Type B pancreatic cell (in vitro differentiated cells): Measurements from ENCODE around the gene ITGA5. TPM values are rescaled to one million over a fixed set of nuclear protein-coding genes. Genes with fewer than 3 reads are reported as not detected.

Experiments used
- DNase-seq: peaks from one replicate; pipeline ENCODE4 v3.0.0; 2021; ENCODE audit warnings: mixed read lengths; ENCODE audit not compliant: unreplicated experiment; ENCODE audit errors: extremely low spot score
- H3K27ac Mint-ChIP-seq: 2 replicates; pipeline ENCODE4 v1.8.0; 2021; ENCODE audit warnings: mild to moderate bottlenecking, mixed read lengths
- H3K27me3 Mint-ChIP-seq: 2 replicates; pipeline ENCODE4 v1.8.0; 2021; ENCODE audit warnings: mixed read lengths
- H3K36me3 Mint-ChIP-seq: 2 replicates; pipeline ENCODE4 v1.8.0; 2021; ENCODE audit warnings: mixed read lengths
- H3K4me1 Mint-ChIP-seq: one replicate; pipeline ENCODE4 v1.8.0; 2021; ENCODE audit warnings: mixed read lengths; ENCODE audit not compliant: unreplicated experiment
- H3K4me3 Mint-ChIP-seq: 2 replicates; pipeline ENCODE4 v1.8.0; 2021; ENCODE audit warnings: mild to moderate bottlenecking, mixed read lengths
- H3K9me3 Mint-ChIP-seq: 2 replicates; pipeline ENCODE4 v1.8.0; 2021; ENCODE audit warnings: mixed read lengths
- total RNA-seq: library from RNA; stranded (reverse); gene quantifications from 2 replicates; pipeline ENCODE4 v1.2.1, GENCODE V29; 2021; ENCODE audit warnings: low replicate concordance
- TF ChIP-seq, protein P1 (sequence below): fragments of 200-600 bp; sonication (generic); conservative IDR thresholded peaks from 2 replicates; pipeline ENCODE4 v1.5.0; 2021; ENCODE audit warnings: antibody characterized with exemption, mild to moderate bottlenecking

Gene ITGA5
- total RNA-seq, 1 donor from 2014 or later: 25.9 TPM

DNA sequence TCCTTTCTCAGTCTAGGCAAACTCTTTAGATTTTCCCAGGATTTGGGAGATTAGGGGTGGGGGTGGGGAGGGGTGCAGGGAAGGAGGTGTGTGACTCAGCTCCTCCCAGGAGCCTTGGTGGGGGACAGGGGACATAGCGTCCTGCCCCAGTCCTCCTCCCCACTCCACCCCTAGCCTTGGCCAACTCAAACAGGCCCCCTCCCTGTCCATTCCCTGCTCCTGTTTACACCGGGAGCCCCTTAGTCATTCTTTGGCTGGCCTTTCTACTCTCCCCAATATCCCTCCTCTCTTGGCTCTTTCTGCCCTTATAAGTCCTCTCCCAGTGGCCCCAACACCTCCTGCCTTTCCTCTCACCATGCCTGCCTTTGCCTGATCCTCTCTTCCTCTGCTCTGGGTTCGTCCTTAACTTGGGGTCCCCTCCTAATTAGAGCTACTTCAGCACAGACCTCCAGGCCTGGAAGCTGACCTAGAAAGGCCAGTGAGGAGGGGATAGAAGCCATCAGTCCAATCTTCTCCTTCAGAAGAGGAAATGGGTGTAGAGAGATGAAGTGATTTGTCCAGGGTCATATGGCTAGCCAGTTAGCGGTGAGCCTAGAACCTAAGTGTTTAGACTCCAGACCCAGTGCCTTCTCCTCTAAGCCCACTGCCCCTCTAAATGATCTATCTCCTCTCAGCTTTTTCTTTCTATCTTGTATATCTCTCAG, 2.3 kb upstream of the ITGA5 start:
- Mint-ChIP-seq H3K27ac (no peak overlapping the region), H3K27me3 (peaks cover 80% of the 10 kb centered on the region), H3K9me3 (no peaks in the 10 kb centered on the region), H3K4me3 (peak overlapping the region; percentile 12), H3K4me1 (peaks cover 45% of the 10 kb centered on the region), H3K36me3 (no peaks in the 10 kb centered on the region)
- TF ChIP-seq, protein P1, sequence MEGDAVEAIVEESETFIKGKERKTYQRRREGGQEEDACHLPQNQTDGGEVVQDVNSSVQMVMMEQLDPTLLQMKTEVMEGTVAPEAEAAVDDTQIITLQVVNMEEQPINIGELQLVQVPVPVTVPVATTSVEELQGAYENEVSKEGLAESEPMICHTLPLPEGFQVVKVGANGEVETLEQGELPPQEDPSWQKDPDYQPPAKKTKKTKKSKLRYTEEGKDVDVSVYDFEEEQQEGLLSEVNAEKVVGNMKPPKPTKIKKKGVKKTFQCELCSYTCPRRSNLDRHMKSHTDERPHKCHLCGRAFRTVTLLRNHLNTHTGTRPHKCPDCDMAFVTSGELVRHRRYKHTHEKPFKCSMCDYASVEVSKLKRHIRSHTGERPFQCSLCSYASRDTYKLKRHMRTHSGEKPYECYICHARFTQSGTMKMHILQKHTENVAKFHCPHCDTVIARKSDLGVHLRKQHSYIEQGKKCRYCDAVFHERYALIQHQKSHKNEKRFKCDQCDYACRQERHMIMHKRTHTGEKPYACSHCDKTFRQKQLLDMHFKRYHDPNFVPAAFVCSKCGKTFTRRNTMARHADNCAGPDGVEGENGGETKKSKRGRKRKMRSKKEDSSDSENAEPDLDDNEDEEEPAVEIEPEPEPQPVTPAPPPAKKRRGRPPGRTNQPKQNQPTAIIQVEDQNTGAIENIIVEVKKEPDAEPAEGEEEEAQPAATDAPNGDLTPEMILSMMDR: no peak
- DNase-seq: no peak

DNA sequence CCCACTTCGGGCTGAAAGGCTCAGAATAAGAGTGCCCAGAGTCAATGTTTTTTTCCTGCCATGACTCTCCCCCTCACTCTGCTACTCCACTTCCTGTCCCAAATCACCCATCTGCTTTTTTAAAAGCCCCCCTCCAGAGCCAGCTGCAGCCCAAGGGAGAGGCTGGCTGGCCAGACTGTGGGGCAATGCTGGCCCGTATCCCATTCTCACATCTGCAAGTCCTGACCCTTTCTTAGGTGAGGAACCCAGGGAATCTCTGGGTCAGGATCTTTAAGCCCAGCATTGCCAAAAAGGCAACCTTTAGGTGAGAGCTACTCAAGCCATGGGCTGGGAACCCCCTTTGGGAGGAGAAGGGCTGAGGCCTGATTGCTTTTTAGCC, 1.7 kb upstream of the ITGA5 start:
- Mint-ChIP-seq H3K36me3 (no peaks in the 10 kb centered on the region), H3K9me3 (no peaks in the 10 kb centered on the region), H3K4me3 (peak overlapping the region; percentile 74), H3K4me1 (peaks cover 40% of the 10 kb centered on the region), H3K27ac (no peak overlapping the region), H3K27me3 (peaks cover 77% of the 10 kb centered on the region)
- TF ChIP-seq, protein P1: no peak
- DNase-seq: no peak

DNA sequence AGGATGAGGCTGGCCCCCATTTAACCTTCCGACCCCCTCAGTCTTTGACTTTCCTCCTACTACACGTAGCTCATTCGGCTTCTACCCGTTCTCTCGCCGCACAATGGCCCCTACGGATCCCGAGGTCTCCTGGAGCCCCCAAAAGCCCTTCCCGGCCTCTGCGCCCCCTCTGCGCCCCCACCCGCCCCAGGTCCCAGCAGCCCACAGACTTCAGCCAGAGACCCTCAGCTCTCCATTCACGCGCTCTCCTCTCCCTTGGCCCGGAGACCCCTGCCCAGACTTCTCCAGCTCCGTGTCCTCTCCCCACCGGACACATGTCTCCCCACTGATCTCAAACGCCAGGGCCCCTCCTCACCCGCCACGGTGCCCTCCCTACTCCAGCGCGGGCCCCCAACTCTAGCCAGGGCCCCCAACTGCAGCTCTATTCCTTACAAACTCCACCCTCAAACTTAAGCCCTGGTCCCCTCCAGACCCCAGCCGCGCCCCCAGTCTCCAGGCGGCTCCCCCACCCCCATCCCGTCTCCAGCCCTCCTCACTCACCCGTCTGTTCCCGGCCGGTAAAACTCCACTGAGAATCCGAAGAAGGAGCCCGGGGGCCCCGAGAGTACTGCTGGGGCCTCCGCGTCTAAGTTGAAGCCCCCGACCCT, 502 bp downstream of the ITGA5 start:
- TF ChIP-seq, protein P1: no peak
- Mint-ChIP-seq H3K9me3 (no peaks in the 10 kb centered on the region), H3K4me3 (peak overlapping the region; percentile 88), H3K27me3 (peaks cover 64% of the 10 kb centered on the region), H3K27ac (no peak overlapping the region), H3K4me1 (peaks cover 30% of the 10 kb centered on the region), H3K36me3 (no peaks in the 10 kb centered on the region)
- DNase-seq: no peak

DNA sequence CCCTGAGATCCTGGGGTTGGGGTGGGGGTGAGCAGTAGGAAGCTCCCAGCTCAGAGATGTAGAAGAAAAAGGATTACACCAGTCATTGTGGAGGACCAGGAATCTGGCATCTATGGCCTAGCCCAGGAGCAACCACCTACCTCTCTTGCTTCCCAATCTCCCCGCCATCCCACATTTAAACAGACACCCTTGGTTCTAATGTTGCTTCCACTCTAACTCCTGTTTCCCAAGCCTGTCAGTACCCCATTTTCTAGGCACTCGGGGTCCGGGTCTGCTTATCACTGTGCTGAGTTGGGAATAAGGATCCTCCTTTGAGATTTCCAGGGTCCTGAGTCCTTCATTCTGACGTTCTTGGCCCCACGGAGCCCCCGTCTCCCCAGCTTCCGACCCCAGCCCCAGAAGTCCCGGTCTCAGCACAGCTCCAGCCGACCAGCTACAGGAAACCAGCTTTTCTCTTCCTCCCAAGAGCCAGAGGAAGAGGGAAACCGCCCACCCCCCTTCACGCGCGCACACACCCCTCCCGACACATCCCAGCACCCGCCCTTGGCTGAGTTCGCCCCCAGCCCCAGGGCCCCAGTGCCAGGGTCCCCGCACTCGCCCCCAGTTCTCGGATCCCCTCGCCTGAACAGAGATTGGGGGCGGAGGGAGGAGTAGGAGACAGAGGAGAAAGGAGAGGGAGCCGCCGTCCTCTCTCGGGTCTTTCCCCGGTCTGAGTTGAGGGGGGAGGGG, 1.2 kb downstream of the ITGA5 start:
- peak overlapping the region; percentile 88 for H3K4me3 Mint-ChIP-seq
- peaks cover 32% of the 10 kb centered on the region for H3K4me1 Mint-ChIP-seq
- no peaks in the 10 kb centered on the region for H3K9me3 Mint-ChIP-seq
- H3K36me3 Mint-ChIP-seq: no peaks in the 10 kb centered on the region
- DNase-seq: no peak
- no peak overlapping the region for H3K27ac Mint-ChIP-seq
- peaks cover 59% of the 10 kb centered on the region for H3K27me3 Mint-ChIP-seq
- TF ChIP-seq, protein P1: no peak

DNA sequence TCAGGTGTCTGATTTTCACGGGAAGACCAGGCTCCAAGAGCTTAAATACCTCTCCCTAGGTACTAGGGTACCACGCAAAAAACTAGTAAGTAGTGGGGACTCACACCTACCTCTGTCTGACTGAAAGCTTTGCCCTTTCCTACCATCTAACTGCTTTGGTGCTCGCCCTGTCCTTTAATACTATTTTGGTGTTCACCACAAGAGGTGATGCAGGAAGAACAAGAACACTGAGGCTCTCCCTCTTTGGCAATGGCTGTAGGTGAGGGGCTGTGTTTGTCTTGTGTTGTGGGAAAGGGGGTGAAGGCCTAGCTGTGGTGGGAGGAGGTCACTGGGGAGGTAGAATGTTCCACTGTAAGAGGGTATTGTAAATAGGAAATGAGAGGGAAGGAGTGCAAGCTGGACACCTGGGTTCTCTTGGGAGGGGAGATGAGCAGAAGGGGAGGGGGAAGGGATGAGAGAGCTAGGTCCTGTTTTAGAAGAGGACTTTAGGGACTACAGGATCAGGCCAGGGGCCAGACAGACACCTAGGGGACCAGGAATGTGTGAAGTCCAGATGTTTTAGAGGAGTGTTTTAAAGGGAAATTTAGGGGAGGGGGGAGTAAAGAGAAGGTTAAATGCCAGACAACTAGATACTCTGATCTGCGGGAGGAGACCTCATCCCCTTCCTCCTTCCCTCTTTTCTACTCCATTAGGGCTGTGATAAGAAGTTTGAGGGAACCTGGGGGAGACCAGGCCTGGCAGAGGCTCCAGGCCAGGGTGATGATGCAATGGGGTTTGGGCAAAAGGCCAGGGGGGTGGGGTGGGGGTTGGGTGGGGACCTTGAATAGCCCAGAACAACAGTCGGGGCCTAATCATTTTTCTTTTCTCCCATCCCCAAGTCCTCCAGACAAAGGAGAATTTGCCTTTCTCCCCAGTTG, 2.1 kb downstream of the ITGA5 start:
- Mint-ChIP-seq H3K27me3 (peaks cover 52% of the 10 kb centered on the region), H3K27ac (no peak overlapping the region), H3K9me3 (no peaks in the 10 kb centered on the region), H3K4me1 (peaks cover 32% of the 10 kb centered on the region), H3K4me3 (peak overlapping the region; percentile 88), H3K36me3 (no peaks in the 10 kb centered on the region)
- TF ChIP-seq, protein P1: no peak
- DNase-seq: no peak
